Immature natural killer cell (primary cell): ENCODE data around the gene LRIG2. TPM values are rescaled to one million over a fixed set of nuclear protein-coding genes. Genes with fewer than 3 reads are reported as not detected.
"Not testable (repeated sequence)": the region's sequence is repeated elsewhere in the genome, so short reads cannot be mapped to it uniquely, and the experiment has no call there.

Experiments
- DNase-seq, 3 donors: peaks; one replicate each; pipeline ENCODE4 v3.0.0; 2022; ENCODE audit warnings: mixed read lengths in 1 of 3
- H3K27ac Mint-ChIP-seq, 6 donors: one replicate each; pipeline ENCODE4 v1.8.0; 2020; ENCODE audit warnings: mixed read lengths in 6 of 6, mild to moderate bottlenecking in 5 of 6, inconsistent platforms in 4 of 6, moderate library complexity in 3 of 6
- H3K27me3 Mint-ChIP-seq, 3 donors: one replicate each; pipeline ENCODE4 v1.8.0; 2020 to 2021; ENCODE audit warnings: low read depth in 3 of 3, mild to moderate bottlenecking in 3 of 3, mixed read lengths in 3 of 3, moderate library complexity in 3 of 3, inconsistent platforms in 1 of 3
- H3K36me3 Mint-ChIP-seq, 3 donors: one replicate each; pipeline ENCODE4 v1.8.0; 2020; ENCODE audit warnings: mixed read lengths in 3 of 3, inconsistent platforms in 2 of 3, mild to moderate bottlenecking in 2 of 3
- H3K4me1 Mint-ChIP-seq, 2 donors: one replicate each; pipeline ENCODE4 v1.8.0; 2020; ENCODE audit warnings: inconsistent platforms in 2 of 2, mild to moderate bottlenecking in 2 of 2, mixed read lengths in 2 of 2, moderate library complexity in 1 of 2
- H3K4me3 Mint-ChIP-seq, 5 donors: one replicate each; pipeline ENCODE4 v1.8.0; 2020; ENCODE audit warnings: mild to moderate bottlenecking in 5 of 5, mixed read lengths in 5 of 5, inconsistent platforms in 3 of 5, moderate library complexity in 3 of 5
- H3K9me3 Mint-ChIP-seq, 6 donors: one replicate each; pipeline ENCODE4 v1.8.0; 2020; ENCODE audit warnings: mild to moderate bottlenecking in 6 of 6, mixed read lengths in 6 of 6, inconsistent platforms in 4 of 6, moderate library complexity in 3 of 6
- polyA plus RNA-seq, 3 donors: library from polyadenylated mRNA; unstranded; fragments of 300-500 nt; fragmentation: Illumina TruSeq; gene quantifications; one replicate each; pipeline ENCODE4 v1.2.3, GENCODE V29; 2021

LRIG2 gene
- polyA plus RNA-seq, 3 donors from 2014 or later: 2.4 to 6.1 (median 5.5) TPM

- H3K9me3 Mint-ChIP-seq: no peaks in the 10 kb centered on the region
- H3K27ac Mint-ChIP-seq: no peak overlapping the region
- peaks cover 5 to 17% of the 10 kb centered on the region in 2 donors for H3K4me1 Mint-ChIP-seq
- no peak for DNase-seq
- no peak overlapping the region for H3K4me3 Mint-ChIP-seq
- H3K36me3 Mint-ChIP-seq: no peaks in the 10 kb centered on the region
- H3K27me3 Mint-ChIP-seq: peaks cover 0 to 3% (median 0%) of the 10 kb centered on the region in 3 donors
Measured at GRCh38 chr1:113142791-113143190, 69.8 kb downstream of the LRIG2 start.

- Mint-ChIP-seq H3K36me3 (no peaks in the 10 kb centered on the region), H3K27me3 (peaks cover 0 to 3% (median 0%) of the 10 kb centered on the region in 3 donors), H3K4me3 (no peak overlapping the region), H3K4me1 (peaks cover 2 to 17% of the 10 kb centered on the region in 2 donors), H3K27ac (no peak overlapping the region), H3K9me3 (no peaks in the 10 kb centered on the region)
- DNase-seq: no peak
Measured at GRCh38 chr1:113146242-113147072, 73.5 kb downstream of the LRIG2 start.

- Mint-ChIP-seq H3K4me3 (no peak overlapping the region), H3K27ac (no peak overlapping the region), H3K27me3 (peaks cover 0 to 3% (median 0%) of the 10 kb centered on the region in 3 donors), H3K4me1 (peaks cover 2 to 17% of the 10 kb centered on the region in 2 donors), H3K9me3 (no peaks in the 10 kb centered on the region), H3K36me3 (no peaks in the 10 kb centered on the region)
- DNase-seq: no peak
Measured at GRCh38 chr1:113147073-113147625, 74.2 kb downstream of the LRIG2 start.

- Mint-ChIP-seq H3K9me3 (no peaks in the 10 kb centered on the region), H3K27me3 (peaks cover 0 to 3% (median 0%) of the 10 kb centered on the region in 3 donors), H3K27ac (no peak overlapping the region)
Measured at GRCh38 chr1:113147826-113148225, 74.8 kb downstream of the LRIG2 start.

GRCh38 chr1:113150494-113150893 is 77.5 kb downstream of the LRIG2 start:
- not testable (repeated sequence) for DNase-seq, H3K27me3 Mint-ChIP-seq, H3K9me3 Mint-ChIP-seq, H3K27ac Mint-ChIP-seq, H3K36me3 Mint-ChIP-seq, H3K4me3 Mint-ChIP-seq, H3K4me1 Mint-ChIP-seq

More at GRCh38 chr1:113147826-113148225, 74.8 kb downstream of the LRIG2 start:
- Mint-ChIP-seq H3K4me3 (no peak overlapping the region), H3K4me1 (peaks cover 2 to 10% of the 10 kb centered on the region in 2 donors), H3K36me3 (no peaks in the 10 kb centered on the region)
- no peak for DNase-seq

DNA sequence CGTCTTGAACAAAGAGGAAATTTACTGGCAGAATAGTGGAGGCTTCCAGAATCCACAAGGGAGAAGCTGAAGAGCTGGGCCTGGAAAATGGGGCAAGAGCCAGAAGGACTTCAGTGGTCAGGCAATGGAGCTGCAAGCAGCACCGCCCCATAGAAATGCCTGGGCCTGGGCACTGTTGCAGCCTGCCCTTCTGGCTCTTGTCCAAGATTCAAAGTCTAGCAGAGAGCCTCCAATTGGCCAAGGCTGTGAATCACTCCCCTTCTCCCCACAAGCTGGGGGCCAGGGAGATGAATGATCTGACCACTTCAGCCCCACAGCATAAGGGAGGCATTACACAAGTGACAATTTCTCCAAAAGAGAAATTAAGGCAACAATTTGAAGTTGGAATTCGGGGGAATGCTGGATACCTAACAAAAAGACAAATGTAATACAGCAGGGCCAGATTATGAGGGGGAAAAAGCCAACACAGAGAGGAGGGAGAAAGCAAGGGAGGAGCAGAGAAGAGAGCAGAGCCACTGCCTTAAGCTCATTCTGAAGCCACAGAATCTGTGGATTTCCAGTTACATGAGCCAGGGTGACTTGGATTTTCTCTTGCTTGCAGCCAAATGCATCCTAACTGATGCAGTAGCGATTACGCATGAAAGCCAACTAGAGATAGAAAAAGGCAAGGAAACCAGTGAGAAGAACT is 80.3 kb downstream of the LRIG2 start:
- no peak overlapping the region for H3K4me3 Mint-ChIP-seq
- no peak overlapping the region for H3K27ac Mint-ChIP-seq
- peaks cover 0 to 1% (median 0%) of the 10 kb centered on the region in 6 donors for H3K9me3 Mint-ChIP-seq
- H3K36me3 Mint-ChIP-seq: no peaks in the 10 kb centered on the region
- no peak for DNase-seq
- H3K27me3 Mint-ChIP-seq: peaks cover 0 to 2% (median 0%) of the 10 kb centered on the region in 3 donors
- no peaks in the 10 kb centered on the region for H3K4me1 Mint-ChIP-seq

GRCh38 chr1:113156368-113156767 is 83.4 kb downstream of the LRIG2 start:
- Mint-ChIP-seq H3K36me3 (no peaks in the 10 kb centered on the region), H3K4me3 (no peak overlapping the region), H3K27ac (no peak overlapping the region), H3K27me3 (peaks cover 2 to 5% (median 2%) of the 10 kb centered on the region in 3 donors), H3K9me3 (peaks cover 0 to 1% (median 0%) of the 10 kb centered on the region in 6 donors), H3K4me1 (no peaks in the 10 kb centered on the region)
- no peak for DNase-seq

- H3K27ac Mint-ChIP-seq, H3K4me3 Mint-ChIP-seq, H3K9me3 Mint-ChIP-seq, H3K36me3 Mint-ChIP-seq, DNase-seq, H3K4me1 Mint-ChIP-seq, H3K27me3 Mint-ChIP-seq: not testable (repeated sequence)
Measured at GRCh38 chr1:113158743-113159142, 85.7 kb downstream of the LRIG2 start.

DNA sequence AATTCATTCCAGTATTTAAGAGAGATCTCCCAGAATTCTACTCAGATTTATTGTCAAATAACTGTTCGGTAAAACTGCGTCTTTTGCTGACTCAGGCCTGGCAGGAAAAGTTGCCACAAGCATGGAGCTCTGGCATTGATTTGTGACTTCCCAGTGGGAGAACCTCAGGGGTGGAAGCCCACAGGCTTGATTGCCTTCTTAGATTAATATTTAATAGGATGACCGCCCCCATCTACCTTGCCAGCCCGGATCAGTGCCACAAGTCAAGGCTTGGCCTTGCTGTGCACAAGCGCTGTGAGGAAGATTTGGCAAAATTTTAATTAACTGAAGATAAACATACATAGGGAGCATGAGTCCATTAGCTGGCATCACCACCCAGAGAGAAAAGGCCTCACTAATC is 93.5 kb downstream of the LRIG2 start:
- no peak for DNase-seq
- Mint-ChIP-seq H3K27me3 (peaks cover 0 to 8% (median 4%) of the 10 kb centered on the region in 3 donors), H3K27ac (no peak overlapping the region), H3K36me3 (no peaks in the 10 kb centered on the region), H3K9me3 (peaks cover 0 to 3% (median under 1%) of the 10 kb centered on the region in 6 donors), H3K4me3 (no peak overlapping the region), H3K4me1 (no peaks in the 10 kb centered on the region)

- Mint-ChIP-seq H3K4me3 (no peak overlapping the region), H3K9me3 (peaks cover 9 to 25% (median 19%) of the 10 kb centered on the region in 6 donors), H3K36me3 (peaks cover 0 to 14% (median 0%) of the 10 kb centered on the region in 3 donors), H3K4me1 (no peaks in the 10 kb centered on the region), H3K27me3 (peaks cover 0 to 17% (median 6%) of the 10 kb centered on the region in 3 donors), H3K27ac (no peak overlapping the region)
- DNase-seq: no peak
Measured at GRCh38 chr1:113168946-113169345, 95.9 kb downstream of the LRIG2 start.

- peaks cover 9 to 27% (median 20%) of the 10 kb centered on the region in 6 donors for H3K9me3 Mint-ChIP-seq
- H3K27ac Mint-ChIP-seq: no peak overlapping the region
- H3K4me1 Mint-ChIP-seq: no peaks in the 10 kb centered on the region
- peaks cover 0 to 21% (median 6%) of the 10 kb centered on the region in 3 donors for H3K27me3 Mint-ChIP-seq
- DNase-seq: no peak
- H3K36me3 Mint-ChIP-seq: peaks cover 0 to 16% (median 0%) of the 10 kb centered on the region in 3 donors
- H3K4me3 Mint-ChIP-seq: no peak overlapping the region
Measured at GRCh38 chr1:113169591-113169990, 96.6 kb downstream of the LRIG2 start.

DNA sequence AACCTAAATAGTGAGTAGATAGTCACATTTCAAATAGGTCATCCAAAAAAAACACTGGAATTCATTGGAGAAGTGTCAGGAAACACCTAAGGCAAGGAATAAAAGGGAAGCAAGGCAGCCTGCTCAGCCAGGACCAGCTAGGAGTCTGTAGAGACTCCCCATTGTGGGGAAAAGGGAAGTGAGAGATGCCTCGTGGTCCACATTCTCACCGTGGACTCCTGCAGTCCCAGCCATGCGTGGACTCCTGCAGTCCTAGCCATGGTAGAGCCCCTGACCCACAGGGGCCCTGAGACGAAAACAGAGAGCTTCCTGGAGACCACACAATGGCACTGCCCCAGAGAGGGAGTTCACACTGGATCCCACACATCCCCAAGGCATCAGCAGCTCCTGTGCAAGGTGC is 97.5 kb downstream of the LRIG2 start:
- no peak overlapping the region for H3K4me3 Mint-ChIP-seq
- peaks cover 0 to 26% (median 6%) of the 10 kb centered on the region in 3 donors for H3K27me3 Mint-ChIP-seq
- H3K4me1 Mint-ChIP-seq: no peaks in the 10 kb centered on the region
- H3K36me3 Mint-ChIP-seq: peaks cover 0 to 16% (median 0%) of the 10 kb centered on the region in 3 donors
- no peak for DNase-seq
- peaks cover 9 to 27% (median 20%) of the 10 kb centered on the region in 6 donors for H3K9me3 Mint-ChIP-seq
- no peak overlapping the region for H3K27ac Mint-ChIP-seq

DNA sequence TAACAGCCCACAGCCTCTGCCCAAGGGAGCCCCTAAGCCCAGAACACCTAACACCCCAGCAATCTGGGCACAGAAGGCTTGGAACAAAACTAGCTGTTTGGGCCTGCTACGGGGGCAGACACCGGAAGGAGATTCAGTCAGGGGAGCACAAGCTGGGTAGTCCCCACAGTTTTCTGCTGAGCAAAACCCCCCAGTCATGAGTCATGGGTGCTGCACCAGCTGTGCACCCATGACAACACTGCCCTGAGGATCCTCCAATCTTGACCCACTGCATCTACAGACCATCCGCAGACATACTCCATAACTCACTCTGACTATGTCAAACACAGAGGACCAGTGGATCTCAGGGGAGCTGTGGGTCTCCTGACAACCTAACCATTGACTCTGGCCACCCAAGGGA is 105.1 kb downstream of the LRIG2 start:
- peaks cover 0 to 5% (median 0%) of the 10 kb centered on the region in 3 donors for H3K36me3 Mint-ChIP-seq
- no peak overlapping the region for H3K4me3 Mint-ChIP-seq
- DNase-seq: no peak
- H3K27ac Mint-ChIP-seq: no peak overlapping the region
- H3K27me3 Mint-ChIP-seq: peaks cover 2 to 19% (median 4%) of the 10 kb centered on the region in 3 donors
- no peaks in the 10 kb centered on the region for H3K4me1 Mint-ChIP-seq
- H3K9me3 Mint-ChIP-seq: peaks cover 2 to 11% (median 7%) of the 10 kb centered on the region in 6 donors

GRCh38 chr1:113178522-113178921 is 105.5 kb downstream of the LRIG2 start:
- Mint-ChIP-seq H3K9me3 (peaks cover 0 to 7% (median 4%) of the 10 kb centered on the region in 6 donors), H3K36me3 (peaks cover 0 to 5% (median 0%) of the 10 kb centered on the region in 3 donors), H3K27ac (no peak overlapping the region), H3K4me3 (no peak overlapping the region), H3K4me1 (no peaks in the 10 kb centered on the region), H3K27me3 (peaks cover 2 to 19% (median 6%) of the 10 kb centered on the region in 3 donors)
- DNase-seq: no peak
